Stimulated activated effector memory CD8-positive, alpha-beta T cell treated with anti-CD3 and anti-CD28 coated beads, Interleukin-12 subunit alpha, Interleukin-12 subunit beta, amount 100 ng/mL, for 72 hours (primary cell): ENCODE measurements around the gene TMEM250.

ENCODE experiments used
- ATAC-seq: fragments of 150-1000 bp; cut with Tn5 transposase; 2 replicates; pipeline ENCODE4 v1.10.0; 2021
- DNase-seq, 2 donors: peaks; one replicate each; pipeline ENCODE4 v3.0.0; 2021 to 2022; ENCODE audit warnings: low spot score in 2 of 2
- H3K27ac Mint-ChIP-seq: one replicate; pipeline ENCODE4 v1.8.0; 2022; ENCODE audit warnings: mild to moderate bottlenecking, mixed read lengths
- H3K36me3 Mint-ChIP-seq: one replicate; pipeline ENCODE4 v1.8.0; 2022; ENCODE audit warnings: mild to moderate bottlenecking, mixed read lengths
- H3K4me1 Mint-ChIP-seq: one replicate; pipeline ENCODE4 v1.8.0; 2022; ENCODE audit warnings: mixed read lengths
- H3K4me3 Mint-ChIP-seq: one replicate; pipeline ENCODE4 v1.8.0; 2022; ENCODE audit warnings: mild to moderate bottlenecking, mixed read lengths
- H3K9me3 Mint-ChIP-seq: one replicate; pipeline ENCODE4 v1.8.0; 2022; ENCODE audit warnings: mixed read lengths

The TMEM250 gene

DNA sequence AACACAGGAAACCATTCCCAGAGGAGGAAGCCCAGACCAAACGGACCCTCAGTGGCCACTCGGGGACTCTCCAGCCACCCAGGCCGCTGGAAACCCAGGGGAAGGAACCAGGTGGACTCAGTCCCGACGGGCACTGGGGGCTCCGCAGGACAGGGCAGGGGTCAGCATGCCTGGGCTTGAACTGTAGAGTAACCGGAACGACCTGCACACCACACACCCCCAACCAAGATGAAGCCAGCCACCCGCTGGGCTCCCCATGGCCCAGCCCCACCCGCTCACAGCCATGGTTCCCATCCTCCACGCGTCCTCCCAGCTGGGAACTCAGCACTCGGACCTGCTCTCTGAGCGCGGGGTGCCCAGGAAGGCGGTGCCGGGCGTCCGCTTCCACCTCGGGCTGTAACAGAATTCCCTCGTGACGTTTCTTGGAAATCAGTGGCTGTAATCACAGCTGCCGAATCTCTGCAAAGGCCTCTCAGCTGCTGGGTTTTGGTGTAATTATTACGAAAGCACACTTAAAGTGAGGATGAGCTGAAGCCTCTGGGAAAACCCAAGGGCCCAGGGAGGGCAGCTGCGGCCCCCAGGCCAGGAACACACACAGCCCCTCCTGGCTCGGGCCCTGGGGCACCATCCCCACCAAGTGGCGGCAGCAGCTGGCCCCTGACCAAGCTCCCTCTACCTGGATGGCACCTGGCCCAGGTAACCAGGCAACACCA, 37.4 kb downstream of the TMEM250 start:
- no peak overlapping the region for H3K27ac Mint-ChIP-seq
- H3K36me3 Mint-ChIP-seq: no peaks in the 10 kb centered on the region
- ATAC-seq (no peak), DNase-seq (no peak)
- no peak overlapping the region for H3K4me3 Mint-ChIP-seq
- peaks cover 45% of the 10 kb centered on the region for H3K4me1 Mint-ChIP-seq
- H3K9me3 Mint-ChIP-seq: no peaks in the 10 kb centered on the region

GRCh38 chr9:136080716-136081112, 38.0 kb downstream of the TMEM250 start:
- DNase-seq (no peak), ATAC-seq (no peak)
- no peaks in the 10 kb centered on the region for H3K36me3 Mint-ChIP-seq
- H3K4me3 Mint-ChIP-seq: no peak overlapping the region
- peaks cover 50% of the 10 kb centered on the region for H3K4me1 Mint-ChIP-seq
- no peaks in the 10 kb centered on the region for H3K9me3 Mint-ChIP-seq
- H3K27ac Mint-ChIP-seq: peak overlapping the region; percentile 65

GRCh38 chr9:136079916-136080246, 38.8 kb downstream of the TMEM250 start:
- DNase-seq (no peak), ATAC-seq (peak; percentile 14)
- H3K4me3 Mint-ChIP-seq: no peak overlapping the region
- H3K9me3 Mint-ChIP-seq: no peaks in the 10 kb centered on the region
- peaks cover 54% of the 10 kb centered on the region for H3K4me1 Mint-ChIP-seq
- no peaks in the 10 kb centered on the region for H3K36me3 Mint-ChIP-seq
- H3K27ac Mint-ChIP-seq: peak overlapping the region; percentile 65

- Mint-ChIP-seq H3K36me3 (no peaks in the 10 kb centered on the region), H3K4me1 (peaks cover 50% of the 10 kb centered on the region), H3K27ac (peak overlapping the region; percentile 58), H3K9me3 (no peaks in the 10 kb centered on the region), H3K4me3 (no peak overlapping the region)
- DNase-seq: no peak
- no peak for ATAC-seq
Measured at GRCh38 chr9:136079211-136079915, 39.3 kb downstream of the TMEM250 start.

- no peak for ATAC-seq
- H3K4me1 Mint-ChIP-seq: peaks cover 42% of the 10 kb centered on the region
- no peak for DNase-seq
- no peak overlapping the region for H3K4me3 Mint-ChIP-seq
- peak overlapping the region; percentile 58 for H3K27ac Mint-ChIP-seq
- H3K9me3 Mint-ChIP-seq: no peaks in the 10 kb centered on the region
- H3K36me3 Mint-ChIP-seq: no peaks in the 10 kb centered on the region
Measured at GRCh38 chr9:136078498-136079011, 40.1 kb downstream of the TMEM250 start.

DNA sequence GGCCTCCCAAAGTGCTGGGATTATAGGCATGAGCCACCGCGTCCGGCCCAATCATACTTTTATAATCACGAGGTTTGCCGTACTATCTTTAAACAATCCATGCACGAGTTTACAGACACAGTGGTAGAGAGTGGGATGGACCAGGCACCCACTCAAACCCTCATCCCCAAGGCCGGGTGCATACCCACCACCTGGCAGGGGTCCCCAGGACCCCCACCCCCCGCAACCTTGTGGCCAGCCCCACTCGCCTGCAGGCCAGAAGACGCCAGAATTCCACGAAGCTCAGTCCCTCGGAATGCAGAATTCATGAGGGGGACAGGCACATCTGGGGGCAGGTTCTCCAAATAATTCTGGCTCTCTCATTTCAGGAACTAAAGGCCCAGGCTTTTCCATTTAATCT, 40.7 kb downstream of the TMEM250 start:
- no peak for ATAC-seq
- H3K27ac Mint-ChIP-seq: no peak overlapping the region
- no peak for DNase-seq
- no peaks in the 10 kb centered on the region for H3K9me3 Mint-ChIP-seq
- no peaks in the 10 kb centered on the region for H3K36me3 Mint-ChIP-seq
- no peak overlapping the region for H3K4me3 Mint-ChIP-seq
- H3K4me1 Mint-ChIP-seq: peaks cover 38% of the 10 kb centered on the region

- DNase-seq: no peak
- H3K9me3 Mint-ChIP-seq: no peaks in the 10 kb centered on the region
- H3K36me3 Mint-ChIP-seq: no peaks in the 10 kb centered on the region
- H3K4me3 Mint-ChIP-seq: no peak overlapping the region
- H3K4me1 Mint-ChIP-seq: peaks cover 33% of the 10 kb centered on the region
- ATAC-seq: no peak
- H3K27ac Mint-ChIP-seq: no peak overlapping the region
Measured at GRCh38 chr9:136077491-136077890, 41.2 kb downstream of the TMEM250 start.

DNA sequence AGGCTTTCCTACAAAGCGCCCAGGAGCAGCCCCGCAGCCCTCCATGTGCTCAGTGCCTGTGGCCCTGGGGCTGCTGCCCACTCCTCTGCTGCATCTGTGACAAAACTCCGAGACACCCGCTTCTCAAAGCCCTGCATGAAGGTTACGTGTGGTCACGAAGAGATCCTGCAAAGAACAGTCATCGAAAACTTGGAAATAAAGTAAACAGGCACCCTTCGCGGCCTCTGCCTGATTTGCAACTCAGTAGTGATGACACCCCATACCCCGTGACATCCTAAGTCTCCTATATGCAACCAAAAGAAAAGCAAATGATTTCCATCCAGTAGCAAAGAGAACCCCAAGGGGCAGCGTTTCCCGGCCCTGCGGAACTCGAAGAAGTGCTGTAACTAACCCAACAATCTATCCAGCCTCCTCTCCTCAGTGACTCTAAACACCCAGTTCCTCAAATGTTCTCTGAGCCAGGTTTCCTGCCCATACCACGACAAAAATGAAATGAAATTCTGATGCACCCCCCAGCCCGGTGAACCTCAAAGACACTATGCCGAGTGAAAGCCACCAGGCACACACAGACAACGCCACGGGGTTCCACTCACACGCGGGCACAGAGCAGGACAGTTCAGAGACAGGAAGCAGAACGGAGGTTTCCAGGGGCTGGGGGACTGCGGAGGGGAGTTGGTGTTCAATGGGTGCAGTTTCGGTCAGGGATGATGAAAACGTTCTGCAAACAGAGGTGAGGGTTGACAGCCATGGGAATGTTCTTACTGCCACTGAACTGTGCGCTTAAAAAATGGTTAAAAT, 42.6 kb downstream of the TMEM250 start:
- no peak for DNase-seq
- no peak overlapping the region for H3K4me3 Mint-ChIP-seq

GRCh38 chr9:136075134-136075841, 43.4 kb downstream of the TMEM250 start:
- no peak for DNase-seq
- Mint-ChIP-seq H3K36me3 (peaks cover 9% of the 10 kb centered on the region), H3K9me3 (no peaks in the 10 kb centered on the region), H3K27ac (peak overlapping the region; percentile 52), H3K4me1 (peaks cover 30% of the 10 kb centered on the region), H3K4me3 (no peak overlapping the region)
- ATAC-seq: no peak

More for the DNA sequence above, 42.6 kb downstream of the TMEM250 start:
- H3K27ac Mint-ChIP-seq: peak overlapping the region; percentile 52
- ATAC-seq: no peak
- no peaks in the 10 kb centered on the region for H3K9me3 Mint-ChIP-seq
- peaks cover 4% of the 10 kb centered on the region for H3K36me3 Mint-ChIP-seq
- peaks cover 32% of the 10 kb centered on the region for H3K4me1 Mint-ChIP-seq

DNA sequence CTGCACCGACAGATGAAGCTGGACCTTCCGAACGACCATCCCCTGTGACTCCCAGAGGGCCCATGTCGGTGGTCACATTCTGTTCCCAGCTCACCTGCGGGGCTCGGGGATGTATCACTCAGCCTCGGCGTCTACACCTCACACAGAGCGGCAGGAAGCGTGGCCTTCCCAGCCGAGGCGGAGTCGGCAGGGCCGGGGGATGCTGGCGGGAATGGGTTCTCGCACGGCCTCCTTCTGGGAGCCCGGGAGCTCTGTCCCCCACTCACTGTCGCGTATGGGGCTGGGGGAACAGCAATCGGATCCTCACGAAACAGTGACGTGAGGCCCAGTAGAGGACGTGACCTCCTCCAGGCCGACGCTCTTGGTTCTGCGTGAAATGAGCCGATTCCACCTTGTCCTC, 44.0 kb downstream of the TMEM250 start:
- peaks cover 26% of the 10 kb centered on the region for H3K4me1 Mint-ChIP-seq
- H3K27ac Mint-ChIP-seq: no peak overlapping the region
- H3K36me3 Mint-ChIP-seq: peaks cover 9% of the 10 kb centered on the region
- DNase-seq (no peak), ATAC-seq (no peak)
- no peak overlapping the region for H3K4me3 Mint-ChIP-seq
- no peaks in the 10 kb centered on the region for H3K9me3 Mint-ChIP-seq
